ENCODE data around the gene EPN3.

EPN3 gene

DNA sequence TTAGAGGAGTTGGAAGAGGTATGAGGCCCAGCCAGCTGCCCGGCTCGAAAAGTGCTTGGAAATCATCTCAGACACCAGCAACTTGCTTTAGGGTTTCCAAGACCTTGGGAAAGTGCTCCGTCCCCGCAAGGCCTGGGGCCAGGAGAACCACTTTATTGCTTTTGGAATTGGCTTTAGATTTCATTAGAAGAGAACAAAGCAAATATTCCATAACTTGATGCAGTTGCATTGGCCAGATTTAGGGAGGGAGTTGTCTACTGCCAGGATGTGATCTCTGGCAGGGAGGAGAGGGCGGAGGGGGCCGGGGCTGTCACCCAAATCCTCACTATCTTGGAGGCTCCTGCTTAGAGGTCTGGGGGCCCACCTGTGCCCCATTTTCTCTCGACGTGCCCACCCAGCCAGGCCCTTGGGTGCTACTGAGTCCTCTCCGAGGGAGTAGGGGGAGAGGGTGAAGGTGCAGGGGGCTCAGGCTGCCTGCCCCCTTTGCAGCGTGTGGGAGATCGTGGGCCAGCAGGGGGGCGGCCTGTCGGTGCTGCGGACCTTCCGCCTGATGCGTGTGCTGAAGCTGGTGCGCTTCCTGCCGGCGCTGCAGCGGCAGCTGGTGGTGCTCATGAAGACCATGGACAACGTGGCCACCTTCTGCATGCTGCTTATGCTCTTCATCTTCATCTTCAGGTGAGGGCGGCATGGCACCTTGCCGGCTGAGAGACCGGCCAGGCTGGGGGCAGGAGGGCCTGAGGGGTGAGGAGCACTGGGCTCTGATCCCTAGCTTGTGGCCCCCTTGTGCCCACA lies 58.6 kb downstream of the EPN3 start:
- Histone ChIP-seq H3K27me3 (ENCODE audit: insufficient read depth, low read length, poor library complexity) (no peaks in the 10 kb centered on the region), H4K5ac (ENCODE audit: low read length) (no peak overlapping the region), H2BK15ac (replicated peaks; ENCODE audit: low read depth) (no peak overlapping the region), H3K4me3 (ENCODE audit: low read length) (no peak overlapping the region), H3K79me1 (ENCODE audit: low read length) (no peaks in the 10 kb centered on the region), H3K79me2 (ENCODE audit: control insufficient read depth, insufficient read depth, low read length) (no peaks in the 10 kb centered on the region), H3K27ac (ENCODE audit: low read depth, low read length) (no peak overlapping the region), H4K8ac (ENCODE audit: low read depth, low read length) (no peak overlapping the region), H2BK120ac (ENCODE audit: low read depth, low read length) (no peak overlapping the region), H3K56ac (ENCODE audit: low read length) (no peak overlapping the region), H2AK5ac (ENCODE audit: low read length) (no peak overlapping the region), H3K9ac (ENCODE audit: low read length) (no peak overlapping the region), H3K23ac (ENCODE audit: low read length) (no peak overlapping the region), H3K4ac (ENCODE audit: low read depth, low read length) (no peak overlapping the region), H3K4me1 (ENCODE audit: control insufficient read depth, low read depth, low read length) (peaks cover 4% of the 10 kb centered on the region), H3K36me3 (ENCODE audit: control insufficient read depth, insufficient read depth, low read length) (no peaks in the 10 kb centered on the region), H3K4me2 (ENCODE audit: low read length) (no peak overlapping the region), H2BK5ac (ENCODE audit: low read length) (no peak overlapping the region), H3K18ac (ENCODE audit: low read length) (no peak overlapping the region)
- no CpG with 5 or more reads among the region's 24 CpGs for WGBS (ENCODE audit: extremely low coverage, insufficient coverage, low lambda C conversion rate)
- no peak for DNase-seq

DNA sequence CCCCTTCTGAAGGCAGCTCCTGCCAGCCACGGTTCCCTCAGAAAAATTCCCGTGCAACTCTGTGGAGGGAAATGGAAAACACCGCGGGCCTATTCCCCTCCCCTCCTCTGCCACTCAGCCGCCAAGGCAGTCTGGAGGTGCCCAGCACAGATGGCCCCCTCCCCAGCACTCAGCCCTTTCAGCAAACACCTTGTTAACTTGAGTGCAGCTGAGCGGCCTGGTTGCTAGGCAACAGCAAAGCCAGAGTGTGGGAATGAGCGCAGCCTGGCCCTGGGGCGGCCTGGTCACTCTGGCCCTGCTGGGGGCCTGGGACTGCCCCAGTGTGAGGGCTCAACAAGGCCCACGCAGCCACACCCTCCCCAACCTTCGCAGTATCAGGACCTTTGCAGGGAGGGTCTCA lies 60.8 kb downstream of the EPN3 start:
- peak; percentile 77 for DNase-seq
- H3K9ac ChIP-seq (ENCODE audit: low read length), result no peak overlapping the region
- WGBS (ENCODE audit: extremely low coverage, insufficient coverage, low lambda C conversion rate), result no CpG with 5 or more reads among the region's 10 CpGs
- H3K27me3 ChIP-seq (ENCODE audit: insufficient read depth, low read length, poor library complexity), result no peaks in the 10 kb centered on the region
- H4K8ac ChIP-seq (ENCODE audit: low read depth, low read length), result no peak overlapping the region
- H2BK120ac ChIP-seq (ENCODE audit: low read depth, low read length), result no peak overlapping the region
- H3K4me3 ChIP-seq (ENCODE audit: low read length), result no peak overlapping the region
- no peak overlapping the region for H2BK5ac ChIP-seq (ENCODE audit: low read length)
- H3K23ac ChIP-seq (ENCODE audit: low read length), result no peak overlapping the region
- no peaks in the 10 kb centered on the region for H3K36me3 ChIP-seq (ENCODE audit: control insufficient read depth, insufficient read depth, low read length)
- H2AK5ac ChIP-seq (ENCODE audit: low read length), result no peak overlapping the region
- no peaks in the 10 kb centered on the region for H3K79me1 ChIP-seq (ENCODE audit: low read length)
- H3K4me2 ChIP-seq (ENCODE audit: low read length), result no peak overlapping the region
- H3K56ac ChIP-seq (ENCODE audit: low read length), result no peak overlapping the region
- H3K18ac ChIP-seq (ENCODE audit: low read length), result no peak overlapping the region
- H2BK15ac ChIP-seq (replicated peaks; ENCODE audit: low read depth), result no peak overlapping the region
- no peak overlapping the region for H4K5ac ChIP-seq (ENCODE audit: low read length)
- no peaks in the 10 kb centered on the region for H3K79me2 ChIP-seq (ENCODE audit: control insufficient read depth, insufficient read depth, low read length)
- no peak overlapping the region for H3K27ac ChIP-seq (ENCODE audit: low read depth, low read length)
- no peaks in the 10 kb centered on the region for H3K4me1 ChIP-seq (ENCODE audit: control insufficient read depth, low read depth, low read length)
- no peak overlapping the region for H3K4ac ChIP-seq (ENCODE audit: low read depth, low read length)
